ENCODE measurements around the gene PLAC9.
A peak's percentile ranks its signal among the peaks of the same experiment; 100 is the strongest.

PLAC9 gene

DNA sequence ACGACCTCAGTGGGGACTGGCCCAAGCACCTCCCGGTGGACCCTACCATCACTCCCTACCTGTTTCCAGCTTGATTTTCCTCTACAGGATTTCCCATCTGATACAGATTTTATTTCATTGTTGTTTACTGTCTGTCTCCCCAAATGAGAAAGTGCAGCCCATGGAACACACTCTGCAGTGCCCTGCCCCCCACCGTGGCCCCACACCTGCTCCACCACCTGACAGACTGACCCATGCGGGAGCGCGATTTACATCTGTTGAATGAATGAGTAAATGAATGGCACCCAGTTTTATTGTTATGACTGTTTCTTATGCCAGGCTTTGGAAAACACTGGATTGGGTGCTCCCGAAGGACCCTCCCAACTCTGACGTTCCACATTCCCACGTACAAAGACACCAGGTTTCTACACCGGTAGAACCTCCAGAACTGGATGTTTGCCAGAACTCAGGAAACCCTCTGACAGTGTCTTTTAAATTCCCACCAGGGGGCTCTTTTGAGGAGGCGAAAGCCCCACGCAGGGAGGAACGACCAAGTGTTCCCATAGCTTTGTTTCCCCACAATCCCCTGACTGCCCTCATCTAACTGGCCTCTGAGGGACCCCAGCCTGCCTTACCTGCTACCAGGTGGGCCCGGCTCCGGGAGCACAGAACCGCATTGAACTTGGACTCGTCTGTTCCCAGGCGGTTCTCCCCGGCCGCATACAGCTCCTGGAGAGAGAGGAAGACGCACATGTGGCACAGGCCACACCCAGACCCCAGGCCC lies 29.0 kb downstream of the PLAC9 start:
- DNase-seq = no peak

GRCh38 chr10:80163741-80164341 lies 31.3 kb downstream of the PLAC9 start:
- DNase-seq = peak; percentile 78

- no peak for DNase-seq
Observed at GRCh38 chr10:80164596-80164995, 32.1 kb downstream of the PLAC9 start.

GRCh38 chr10:80165173-80165572 lies 32.6 kb downstream of the PLAC9 start:
- DNase-seq = no peak

- DNase-seq = no peak
Observed at GRCh38 chr10:80166581-80167470, 34.3 kb downstream of the PLAC9 start.

GRCh38 chr10:80167471-80168161 lies 35.1 kb downstream of the PLAC9 start:
- no peak for DNase-seq

- DNase-seq = no peak
Observed at GRCh38 chr10:80168162-80168511, 35.6 kb downstream of the PLAC9 start.

GRCh38 chr10:80168679-80169380 lies 36.3 kb downstream of the PLAC9 start:
- no peak for DNase-seq

GRCh38 chr10:80170026-80170425 lies 37.5 kb downstream of the PLAC9 start:
- DNase-seq = no peak

DNA sequence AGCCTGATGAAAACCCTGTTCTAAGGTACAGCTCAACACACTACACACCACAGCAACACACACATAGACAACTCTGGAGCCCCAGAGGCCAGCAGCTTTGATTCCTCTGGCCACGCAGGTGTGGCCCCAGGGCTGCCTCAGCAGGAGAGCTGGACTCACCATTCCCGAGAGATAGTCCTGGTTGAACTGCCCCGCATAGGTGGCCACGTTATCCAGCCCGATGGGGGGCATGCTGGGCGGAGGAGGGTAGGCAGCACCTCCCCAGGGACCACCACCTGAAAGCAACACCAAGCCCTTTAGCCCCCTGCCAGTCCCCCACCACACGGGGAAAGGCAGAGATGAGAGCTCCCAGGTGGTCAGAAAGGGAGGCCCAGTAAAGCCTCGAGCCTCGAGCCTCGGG lies 38.1 kb downstream of the PLAC9 start:
- DNase-seq = no peak

GRCh38 chr10:80171248-80171660 lies 38.7 kb downstream of the PLAC9 start:
- DNase-seq = no peak

DNA sequence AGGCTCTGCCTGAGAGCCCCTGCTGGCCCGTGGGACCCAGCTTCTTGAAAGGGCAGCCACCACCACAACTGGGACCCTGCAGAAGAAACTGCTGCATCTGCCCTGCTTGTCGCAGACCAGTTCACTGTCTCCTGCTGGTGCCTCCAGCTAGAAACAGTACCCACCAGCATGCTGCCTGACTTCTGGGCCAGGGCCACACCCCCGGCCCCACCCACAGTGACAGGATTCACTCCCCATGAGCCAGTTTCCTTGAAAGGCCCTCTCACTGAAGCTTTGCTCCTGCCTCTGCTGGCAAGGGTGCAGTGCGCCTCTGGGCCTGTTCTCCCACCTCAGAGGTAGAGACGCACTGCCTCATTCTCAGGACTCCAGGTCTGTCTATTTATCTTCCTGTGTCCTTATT lies 40.4 kb downstream of the PLAC9 start:
- DNase-seq = no peak

- no peak for DNase-seq
Observed at GRCh38 chr10:80173466-80173865, 40.9 kb downstream of the PLAC9 start.

DNA sequence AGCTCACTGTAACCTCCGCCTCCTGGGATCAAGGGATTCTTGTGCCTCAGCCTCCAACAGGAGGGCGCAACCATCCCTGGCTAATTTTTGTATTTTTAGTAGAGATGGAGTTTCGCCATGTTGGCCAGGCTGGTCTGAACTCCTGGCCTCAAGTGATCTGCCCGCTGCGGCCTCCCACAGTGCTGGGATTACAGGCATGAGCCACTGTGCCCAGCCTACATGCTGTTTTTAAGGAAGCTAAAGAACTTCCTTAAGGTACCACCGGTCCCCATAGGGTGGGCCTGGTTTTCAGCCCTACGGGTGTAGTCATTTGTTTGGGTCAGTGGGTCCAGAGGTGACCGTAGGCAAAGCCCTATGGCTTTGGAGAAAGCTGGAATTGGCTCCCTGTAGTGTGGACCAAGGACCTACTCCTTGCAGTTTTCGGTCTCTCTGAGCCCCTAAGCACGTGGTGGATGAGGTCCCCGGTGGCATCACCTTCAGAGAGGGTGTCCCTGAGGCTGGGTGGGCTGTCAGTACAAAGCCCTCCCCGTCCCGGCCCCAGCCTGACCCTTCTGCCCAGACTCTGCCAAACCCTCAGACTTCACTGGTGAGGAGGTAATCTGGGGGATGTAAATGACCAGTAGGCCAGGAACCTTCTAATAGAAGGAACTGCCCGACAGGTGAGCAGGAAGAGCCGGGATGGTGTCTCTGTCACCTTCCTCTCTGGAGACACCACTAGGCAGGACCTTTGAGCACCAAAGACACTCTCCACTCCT lies 42.3 kb downstream of the PLAC9 start:
- no peak for DNase-seq

GRCh38 chr10:80176526-80176925 lies 44.0 kb downstream of the PLAC9 start:
- DNase-seq = no peak

DNA sequence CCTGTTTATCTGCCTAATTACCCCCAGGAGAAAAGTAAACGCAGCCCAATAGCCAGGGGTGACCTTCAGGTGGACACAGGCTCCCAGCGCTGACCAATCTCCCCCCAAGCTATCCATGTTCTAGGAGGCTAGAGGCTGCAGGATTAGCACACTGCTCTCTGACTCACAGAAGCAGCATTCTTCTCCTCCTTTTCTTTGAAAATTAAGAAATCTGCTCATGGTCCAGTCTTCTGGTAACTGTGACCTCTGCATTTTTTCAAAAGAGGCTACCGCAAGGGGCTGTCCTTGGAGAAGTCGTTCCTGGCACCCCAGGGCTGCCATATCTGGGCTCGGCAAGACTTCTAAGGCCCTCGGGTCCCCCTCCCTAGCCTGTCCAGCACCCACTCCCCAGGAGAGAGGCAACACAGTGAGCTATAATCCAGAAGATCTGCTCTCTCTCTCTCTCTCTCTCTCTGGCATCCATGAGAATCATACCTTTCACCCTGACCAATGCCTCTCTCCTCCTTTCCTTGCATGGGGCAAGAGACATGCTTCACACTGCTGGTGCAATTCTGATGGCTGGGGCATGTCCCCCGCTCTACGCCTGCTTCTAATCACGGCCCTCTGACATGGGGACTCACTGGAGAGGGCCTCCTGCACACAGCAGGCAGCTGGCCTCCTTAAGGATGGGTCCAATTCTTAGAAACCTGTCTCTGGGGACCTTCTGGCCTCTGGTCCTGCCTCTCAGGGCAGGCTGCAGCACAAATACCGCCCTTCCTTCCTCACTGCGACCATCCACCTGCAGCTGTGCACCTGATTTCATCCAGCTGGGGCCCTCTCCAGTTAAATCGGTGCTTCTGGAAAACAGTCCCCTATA lies 45.5 kb downstream of the PLAC9 start:
- DNase-seq = no peak

DNA sequence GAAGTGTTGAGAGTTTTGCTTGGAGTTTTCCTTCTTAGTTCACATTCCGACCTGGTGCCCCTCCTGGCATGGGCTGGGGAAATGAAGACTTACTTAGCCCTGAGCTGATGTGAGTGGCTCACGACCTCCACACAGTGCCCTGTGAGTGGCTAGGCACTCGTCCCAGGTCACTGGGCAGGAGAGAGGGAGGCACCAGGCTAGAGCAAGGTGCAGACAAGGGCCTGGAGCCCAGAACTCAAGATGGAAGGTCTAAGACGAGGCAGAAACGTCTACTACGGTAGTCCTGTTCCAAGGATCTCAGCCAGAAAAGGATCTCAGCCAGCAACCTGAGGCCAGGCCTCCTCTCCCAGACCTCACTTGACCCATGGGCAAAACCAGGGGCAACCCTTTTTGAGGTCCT lies 50.5 kb downstream of the PLAC9 start:
- no peak for DNase-seq

DNA sequence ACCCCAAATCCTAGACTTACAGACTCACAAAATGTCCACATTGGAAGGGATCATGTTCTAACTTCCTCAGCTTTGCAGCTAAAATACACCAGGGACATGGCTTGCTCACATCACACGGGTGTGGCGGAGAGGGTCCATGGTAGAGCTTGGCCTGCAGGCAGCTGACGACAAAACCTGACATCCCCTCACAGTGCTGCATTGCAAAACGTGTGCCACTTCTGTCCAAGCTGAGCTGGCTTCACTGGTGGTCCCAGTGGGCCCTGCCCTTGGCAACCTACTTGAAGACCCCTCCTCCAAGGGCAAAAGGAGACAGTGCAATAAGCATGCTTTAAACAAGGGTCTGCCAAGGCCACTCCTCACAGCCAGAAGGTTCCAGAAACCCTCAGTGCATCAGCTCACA lies 50.9 kb downstream of the PLAC9 start:
- no peak for DNase-seq

GRCh38 chr10:80184291-80184690 lies 51.8 kb downstream of the PLAC9 start:
- DNase-seq = no peak

GRCh38 chr10:80185578-80186299 lies 53.2 kb downstream of the PLAC9 start:
- no peak for DNase-seq
